Keratinocyte (primary cell): ENCODE data around the gene DDR2.

Experiments
- EZH2 ChIP-seq: IDR thresholded peaks from one replicate; pipeline ENCODE4 v1.6.1; 2012; ENCODE audit warnings: inconsistent platforms, mild to moderate bottlenecking, low read length, moderate library complexity
- TF ChIP-seq, protein P1 (sequence below), 3 experiments: IDR thresholded peaks in 1 of 3; conservative IDR thresholded peaks in 1 of 3; optimal IDR thresholded peaks in 1 of 3; 2 replicates in 2 of 3; 3 replicates in 1 of 3; pipeline versions ENCODE3 to v1.5.1; 2011; ENCODE audit warnings: low read length in 3 of 3, mild to moderate bottlenecking in 3 of 3, moderate library complexity in 2 of 3, control low read depth in 1 of 3, inconsistent platforms in 1 of 3; ENCODE audit not compliant: insufficient read depth in 2 of 3; ENCODE audit errors: extremely low read depth in 1 of 3

DNA sequence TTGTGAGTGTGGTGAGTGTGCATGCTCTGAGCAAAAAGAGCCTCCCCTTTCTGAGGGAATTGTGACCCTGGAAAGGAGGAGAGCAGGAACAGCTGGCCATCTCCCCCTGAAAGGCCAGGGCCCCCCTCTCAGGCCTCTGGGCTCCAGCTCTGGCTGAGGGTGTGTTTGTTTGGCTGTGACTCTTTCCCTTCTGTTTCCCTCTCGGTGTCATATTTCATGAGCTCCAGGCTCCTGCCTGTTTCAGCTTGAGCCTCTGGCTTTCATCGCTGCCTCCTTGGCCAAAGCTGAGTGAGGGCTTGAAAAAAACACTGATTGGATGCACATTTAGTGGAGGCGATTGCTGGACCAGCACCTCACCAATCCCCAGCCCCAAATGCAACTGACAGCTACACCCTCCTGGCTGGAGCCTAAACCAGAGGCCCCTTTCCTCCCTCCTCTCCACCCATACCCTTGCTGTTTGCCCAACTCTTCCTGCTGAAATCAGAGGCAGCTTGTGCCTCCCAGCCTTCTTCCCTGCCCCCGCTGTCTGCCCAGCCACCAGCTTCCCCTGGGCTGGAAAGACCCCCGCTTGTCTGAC lies 64.1 kb downstream of the DDR2 start:
- TF ChIP-seq EZH2, result no peak
- TF ChIP-seq, protein P1, sequence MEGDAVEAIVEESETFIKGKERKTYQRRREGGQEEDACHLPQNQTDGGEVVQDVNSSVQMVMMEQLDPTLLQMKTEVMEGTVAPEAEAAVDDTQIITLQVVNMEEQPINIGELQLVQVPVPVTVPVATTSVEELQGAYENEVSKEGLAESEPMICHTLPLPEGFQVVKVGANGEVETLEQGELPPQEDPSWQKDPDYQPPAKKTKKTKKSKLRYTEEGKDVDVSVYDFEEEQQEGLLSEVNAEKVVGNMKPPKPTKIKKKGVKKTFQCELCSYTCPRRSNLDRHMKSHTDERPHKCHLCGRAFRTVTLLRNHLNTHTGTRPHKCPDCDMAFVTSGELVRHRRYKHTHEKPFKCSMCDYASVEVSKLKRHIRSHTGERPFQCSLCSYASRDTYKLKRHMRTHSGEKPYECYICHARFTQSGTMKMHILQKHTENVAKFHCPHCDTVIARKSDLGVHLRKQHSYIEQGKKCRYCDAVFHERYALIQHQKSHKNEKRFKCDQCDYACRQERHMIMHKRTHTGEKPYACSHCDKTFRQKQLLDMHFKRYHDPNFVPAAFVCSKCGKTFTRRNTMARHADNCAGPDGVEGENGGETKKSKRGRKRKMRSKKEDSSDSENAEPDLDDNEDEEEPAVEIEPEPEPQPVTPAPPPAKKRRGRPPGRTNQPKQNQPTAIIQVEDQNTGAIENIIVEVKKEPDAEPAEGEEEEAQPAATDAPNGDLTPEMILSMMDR (optimal IDR thresholded peaks at IDR 0.05 in 1 of 3, IDR thresholded peaks at IDR 0.05 in 1 of 3, conservative IDR thresholded peaks at IDR 0.05 in 1 of 3; ENCODE audit: extremely low read depth in 1 of 3, insufficient read depth in 2 of 3, low read length in 3 of 3), result no peak
